ENCODE data around the gene KERA.

The KERA gene

GRCh38 chr12:91009319-91009950 is 48.4 kb downstream of the KERA start:
- H3K27me3 Mint-ChIP-seq: peaks cover 13% of the 10 kb centered on the region
- no peak overlapping the region for H3K27ac Mint-ChIP-seq
- no peaks in the 10 kb centered on the region for H3K9me3 Mint-ChIP-seq
- H3K4me3 Mint-ChIP-seq: no peak overlapping the region
- no peaks in the 10 kb centered on the region for H3K36me3 Mint-ChIP-seq (ENCODE audit: low read depth)
- H3K4me1 Mint-ChIP-seq (ENCODE audit: low read depth): peaks cover 16% of the 10 kb centered on the region
- DNase-seq: no peak

DNA sequence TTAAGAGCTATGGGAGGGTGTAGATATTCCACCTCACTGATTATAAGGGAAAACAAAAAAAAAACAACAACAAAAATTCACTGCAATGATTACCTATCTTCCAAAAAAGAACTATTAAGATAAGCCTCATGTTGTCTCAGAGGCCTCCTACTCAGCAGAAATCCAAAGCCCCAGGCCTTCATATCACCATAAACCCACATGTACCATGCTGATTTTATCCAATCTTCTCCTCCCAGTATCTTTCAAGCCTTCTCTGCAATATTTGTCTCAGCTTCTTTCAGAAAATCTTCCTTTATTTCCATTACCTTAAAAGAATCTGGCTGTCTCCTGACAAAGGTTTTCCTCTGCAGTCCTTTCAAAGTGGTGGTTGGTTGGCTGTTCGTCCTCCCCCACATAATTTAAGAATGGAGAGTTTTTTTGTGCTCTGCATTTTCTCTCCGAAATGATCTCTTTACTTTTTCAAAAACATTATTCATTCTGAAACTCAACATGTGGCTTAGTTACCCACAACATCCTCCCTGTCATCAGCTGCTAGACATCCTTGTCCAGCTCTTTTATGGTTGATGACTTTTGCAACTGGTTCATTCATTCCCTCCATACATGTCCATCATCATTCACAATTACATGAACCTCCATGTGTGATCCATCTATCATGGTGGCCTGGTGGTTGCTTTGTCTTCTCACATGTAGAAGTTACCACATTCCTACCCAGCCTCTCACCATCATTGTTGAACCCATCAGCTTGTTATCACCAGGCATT is 50.1 kb downstream of the KERA start:
- no peak overlapping the region for H3K27ac Mint-ChIP-seq
- no peak for DNase-seq
- no peaks in the 10 kb centered on the region for H3K36me3 Mint-ChIP-seq (ENCODE audit: low read depth)
- H3K9me3 Mint-ChIP-seq: no peaks in the 10 kb centered on the region
- H3K4me3 Mint-ChIP-seq: no peak overlapping the region
- peaks cover 16% of the 10 kb centered on the region for H3K4me1 Mint-ChIP-seq (ENCODE audit: low read depth)
- H3K27me3 Mint-ChIP-seq: no peaks in the 10 kb centered on the region

- no peaks in the 10 kb centered on the region for H3K36me3 Mint-ChIP-seq (ENCODE audit: low read depth)
- no peak within 1 kb of the TSS for H3K27ac Mint-ChIP-seq
- no peak within 1 kb of the TSS for H3K4me3 Mint-ChIP-seq
- no peaks in the 10 kb centered on the region for H3K9me3 Mint-ChIP-seq
- no peak for DNase-seq
- peaks cover 16% of the 10 kb centered on the region for H3K4me1 Mint-ChIP-seq (ENCODE audit: low read depth)
- H3K27me3 Mint-ChIP-seq: no peaks in the 10 kb centered on the region
Observed at GRCh38 chr12:91004872-91005271, 53.0 kb downstream of the KERA start, which contains the start of gene EPYC. EPYC (minus strand) TSS chr12:91004972; CDS start chr12:91002565, 2,407 bp downstream.

GRCh38 chr12:91003737-91004136 is 54.1 kb downstream of the KERA start:
- Mint-ChIP-seq H3K4me3 (no peak overlapping the region), H3K27ac (no peak overlapping the region), H3K9me3 (no peaks in the 10 kb centered on the region), H3K36me3 (ENCODE audit: low read depth) (no peaks in the 10 kb centered on the region), H3K4me1 (ENCODE audit: low read depth) (peaks cover 12% of the 10 kb centered on the region), H3K27me3 (no peaks in the 10 kb centered on the region)
- DNase-seq: no peak

DNA sequence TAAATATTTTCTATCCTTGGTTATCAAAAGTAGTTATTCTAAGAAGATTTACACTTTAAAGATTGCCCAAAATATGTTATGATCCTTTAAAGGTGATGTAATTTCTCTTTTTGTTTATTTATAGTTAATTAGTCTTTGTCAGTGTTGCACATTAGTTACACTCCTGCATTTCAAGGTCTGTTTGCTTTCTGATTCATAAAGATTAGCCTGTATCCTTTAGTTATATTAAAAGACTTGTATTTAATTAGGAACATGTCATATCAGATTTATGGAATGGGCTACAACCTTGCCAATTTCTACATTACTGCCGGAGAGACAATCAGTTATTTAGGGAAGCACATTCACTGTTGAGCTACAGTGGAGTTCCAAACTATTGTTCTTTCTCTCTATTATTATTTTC is 56.5 kb downstream of the KERA start:
- DNase-seq: no peak
- H3K27me3 Mint-ChIP-seq: no peaks in the 10 kb centered on the region
- no peak overlapping the region for H3K27ac Mint-ChIP-seq
- H3K9me3 Mint-ChIP-seq: no peaks in the 10 kb centered on the region
- H3K4me3 Mint-ChIP-seq: no peak overlapping the region
- H3K4me1 Mint-ChIP-seq (ENCODE audit: low read depth): no peaks in the 10 kb centered on the region
- no peaks in the 10 kb centered on the region for H3K36me3 Mint-ChIP-seq (ENCODE audit: low read depth)

Data from activated T-cell treated with anti-CD3 and anti-CD28 coated beads, Interleukin-2, amount 50 U/mL, for 24 hours (primary cell).